Erythroblast (primary cell): ENCODE results near the gene SYTL1.
A peak's percentile ranks its signal among the peaks of the same experiment; 100 is the strongest.

ENCODE experiments used
- DNase-seq, 2 experiments: peaks; one replicate each; lab custom pipeline; 2025; lab: John Stamatoyannopoulos, UW
- GATA1 ChIP-seq: IDR thresholded peaks from 2 replicates; pipeline ENCODE4 v1.6.1; 2011; ENCODE audit warnings: low read depth, mild to moderate bottlenecking, control low read depth, low read length, moderate library complexity
- POLR2A ChIP-seq: IDR thresholded peaks from 2 replicates; pipeline ENCODE4 v1.6.1; 2011; ENCODE audit warnings: mild to moderate bottlenecking, low read length

SYTL1 gene, protein sequence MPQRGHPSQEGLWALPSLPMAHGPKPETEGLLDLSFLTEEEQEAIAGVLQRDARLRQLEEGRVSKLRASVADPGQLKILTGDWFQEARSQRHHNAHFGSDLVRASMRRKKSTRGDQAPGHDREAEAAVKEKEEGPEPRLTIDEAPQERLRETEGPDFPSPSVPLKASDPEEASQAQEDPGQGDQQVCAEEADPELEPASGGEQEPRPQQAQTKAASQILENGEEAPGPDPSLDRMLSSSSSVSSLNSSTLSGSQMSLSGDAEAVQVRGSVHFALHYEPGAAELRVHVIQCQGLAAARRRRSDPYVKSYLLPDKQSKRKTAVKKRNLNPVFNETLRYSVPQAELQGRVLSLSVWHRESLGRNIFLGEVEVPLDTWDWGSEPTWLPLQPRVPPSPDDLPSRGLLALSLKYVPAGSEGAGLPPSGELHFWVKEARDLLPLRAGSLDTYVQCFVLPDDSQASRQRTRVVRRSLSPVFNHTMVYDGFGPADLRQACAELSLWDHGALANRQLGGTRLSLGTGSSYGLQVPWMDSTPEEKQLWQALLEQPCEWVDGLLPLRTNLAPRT

DNA sequence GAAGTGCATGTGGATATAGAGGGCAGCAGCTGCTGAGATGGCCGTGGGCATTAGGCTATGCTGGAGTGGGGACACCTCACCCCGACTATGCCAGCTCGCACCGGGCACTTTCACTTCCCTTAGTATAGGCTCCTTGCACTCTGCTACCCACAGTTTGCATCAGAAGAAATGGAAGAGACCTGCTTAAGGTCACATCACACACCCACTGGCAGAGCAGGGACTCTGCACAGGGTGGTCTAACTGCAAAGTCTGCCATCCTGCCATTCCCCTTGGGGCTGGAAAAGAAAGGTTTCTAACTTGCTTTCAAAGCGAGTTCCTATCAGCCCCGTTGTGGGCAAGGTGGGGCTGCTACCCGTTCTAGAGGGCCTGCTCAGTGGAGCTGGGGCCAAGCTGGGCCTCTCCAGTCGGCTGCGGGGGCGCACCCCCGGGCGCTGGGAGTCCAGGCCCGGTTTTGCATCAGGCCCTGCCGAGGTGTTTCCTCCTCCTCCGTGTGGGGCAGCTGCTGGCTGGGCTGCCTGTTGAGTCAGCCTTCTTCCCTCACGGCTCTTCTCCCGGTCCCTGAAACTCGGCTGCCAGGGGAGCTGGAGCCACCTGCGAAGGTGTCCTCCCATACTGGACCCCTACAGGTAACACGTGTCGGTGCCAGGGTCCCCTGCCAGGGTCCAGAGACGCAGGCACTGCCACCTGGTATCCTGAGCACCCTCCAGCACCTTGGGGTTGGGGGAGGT is at the start of gene SYTL1:
TSS of gene SYTL1 (plus strand) at position 498 of the 728 bp plus-strand sequence. CDS start 3,313 bp downstream, outside the sequence.
- TF ChIP-seq GATA1 (no peak), POLR2A (peak; percentile 29)
- peak in 1 of 2 experiments; percentile 68 for DNase-seq

DNA sequence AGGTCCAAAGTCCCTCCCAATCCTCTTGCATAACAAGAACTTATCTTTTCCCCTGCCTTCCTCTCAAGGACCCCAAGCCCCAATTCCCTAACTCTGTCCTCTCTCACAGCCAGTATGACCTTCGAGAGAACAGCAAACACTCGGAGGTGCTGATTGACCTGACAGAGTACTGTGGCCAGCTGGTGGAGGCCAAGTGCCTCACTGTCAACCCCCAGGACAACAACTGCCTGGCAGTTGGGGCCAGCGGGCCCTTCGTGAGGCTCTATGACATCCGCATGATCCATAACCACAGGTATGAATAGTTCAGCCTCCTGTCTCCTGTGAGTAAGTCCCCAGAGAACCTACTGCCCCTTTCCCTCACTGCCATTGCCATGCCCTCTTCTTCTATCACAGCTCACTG is 49.7 kb upstream of the SYTL1 start:
- TF ChIP-seq POLR2A = no peak
- TF ChIP-seq GATA1 = no peak
- DNase-seq = no peak

DNA sequence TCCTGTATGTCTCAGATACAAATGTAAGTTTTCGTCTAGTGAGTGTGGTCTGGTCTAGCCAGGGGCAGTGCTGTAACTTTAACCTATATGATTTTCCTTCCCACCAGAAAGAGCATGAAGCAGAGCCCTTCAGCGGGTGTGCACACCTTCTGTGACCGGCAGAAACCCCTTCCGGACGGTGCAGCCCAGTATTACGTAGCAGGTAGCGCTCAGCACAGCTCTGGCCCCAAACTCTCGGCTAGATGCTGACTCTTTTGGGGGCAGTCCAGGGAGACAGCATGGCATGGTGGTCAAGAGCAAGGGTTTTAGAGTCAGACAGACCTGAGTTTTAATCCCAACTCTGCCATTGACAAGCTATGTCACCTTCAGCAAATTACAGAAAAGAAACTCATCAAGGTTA is 47.9 kb upstream of the SYTL1 start:
- no peak for DNase-seq
- no peak for TF ChIP-seq POLR2A
- TF ChIP-seq GATA1 = no peak

GRCh38 chr1:27296773-27297291 is 45.0 kb upstream of the SYTL1 start:
- TF ChIP-seq GATA1 = no peak
- peak in 1 of 2 experiments; percentile 76 for DNase-seq

GRCh38 chr1:27297903-27298302 is 43.9 kb upstream of the SYTL1 start:
- TF ChIP-seq GATA1 = no peak
- no peak for TF ChIP-seq POLR2A
- no peak for DNase-seq

DNA sequence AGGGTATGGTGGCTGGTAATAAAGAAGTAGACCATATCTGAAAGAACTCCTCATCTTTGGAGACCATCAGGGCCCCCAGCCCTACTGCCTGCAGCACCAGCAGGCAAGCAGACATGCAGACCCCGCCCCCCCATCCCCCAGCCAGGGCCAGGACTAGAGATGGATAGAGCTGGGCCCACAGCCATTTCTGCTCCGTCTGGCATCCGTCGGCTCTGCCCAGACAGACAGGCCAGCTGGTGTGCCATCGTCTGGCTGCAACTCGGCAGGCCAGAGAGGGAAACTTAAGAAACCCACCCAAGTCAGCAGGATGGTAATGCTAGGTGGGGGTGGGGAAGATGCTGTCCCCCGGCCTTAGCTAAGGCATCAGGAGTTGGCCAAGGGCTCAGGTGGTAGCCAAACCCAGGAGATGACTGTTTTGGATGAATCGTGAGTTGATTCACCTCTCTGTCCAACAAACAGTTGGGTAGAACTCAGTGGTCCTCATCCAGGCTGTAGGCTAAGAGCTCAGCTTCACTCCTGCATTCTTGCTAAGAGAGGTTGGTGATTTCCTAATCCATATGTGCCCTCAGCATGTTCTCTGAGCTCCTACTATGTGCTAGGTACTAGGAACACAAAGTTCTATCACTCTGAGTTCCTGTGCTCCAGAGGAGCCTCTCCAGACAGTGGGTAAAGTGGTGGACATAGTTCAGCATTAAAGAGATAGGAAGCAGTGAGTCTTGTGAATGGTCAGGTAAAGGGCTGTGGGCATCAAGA is 43.0 kb upstream of the SYTL1 start:
- no peak for DNase-seq
- TF ChIP-seq POLR2A (no peak), GATA1 (no peak)

DNA sequence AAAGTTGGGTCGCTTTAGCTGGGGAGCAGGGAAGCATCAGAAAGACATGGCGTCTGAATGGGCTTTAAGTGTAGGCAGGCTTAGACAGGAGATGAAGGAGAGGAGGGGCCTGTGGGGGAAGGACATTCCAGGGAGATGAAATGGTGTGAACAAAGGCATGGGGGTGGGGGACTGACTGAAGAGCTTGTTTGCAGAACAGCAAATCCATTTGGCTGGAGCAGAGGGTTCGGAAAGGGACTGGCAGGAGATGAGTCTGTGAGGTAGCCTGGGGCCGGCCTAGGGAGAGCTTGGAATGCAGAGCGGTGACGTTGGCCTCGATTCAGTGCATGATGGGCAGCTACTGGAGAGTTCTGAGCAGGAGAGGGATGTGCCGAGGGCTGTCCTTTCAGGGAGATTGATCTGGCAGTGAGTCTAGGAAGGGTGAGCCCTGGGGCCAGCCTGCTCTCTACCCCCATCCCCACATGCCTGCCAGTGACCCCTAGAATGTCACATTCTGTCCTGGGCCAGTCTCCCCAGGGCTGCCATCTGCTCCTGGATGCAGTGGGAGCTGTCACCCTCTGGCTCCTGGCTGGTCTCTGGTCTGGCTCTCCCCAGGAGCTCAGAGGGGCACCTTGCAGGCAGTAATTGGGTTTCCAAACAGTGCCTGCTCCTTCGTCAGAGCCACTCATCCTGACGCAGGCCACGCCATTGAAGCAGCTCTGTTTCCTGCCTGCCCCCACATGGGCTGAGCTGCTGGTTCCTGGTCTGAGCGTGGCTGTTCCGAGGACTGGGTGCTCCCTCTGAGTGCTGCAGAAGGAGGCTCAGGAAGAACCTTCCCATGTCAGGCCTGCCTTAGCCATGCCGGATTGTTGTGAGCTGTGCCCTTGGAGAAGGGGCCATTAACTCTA is 42.2 kb upstream of the SYTL1 start:
- no peak for DNase-seq
- TF ChIP-seq POLR2A (no peak), GATA1 (no peak)

- no peak for TF ChIP-seq GATA1
- TF ChIP-seq POLR2A = no peak
- peak in 1 of 2 experiments; percentile 92 for DNase-seq
Observed at GRCh38 chr1:27300341-27301051, 41.3 kb upstream of the SYTL1 start.

GRCh38 chr1:27301052-27301422 is 40.8 kb upstream of the SYTL1 start:
- no peak for TF ChIP-seq POLR2A
- no peak for TF ChIP-seq GATA1
- DNase-seq = no peak

GRCh38 chr1:27301582-27302199 is 40.1 kb upstream of the SYTL1 start:
- TF ChIP-seq GATA1 = no peak
- no peak for TF ChIP-seq POLR2A
- no peak for DNase-seq

DNA sequence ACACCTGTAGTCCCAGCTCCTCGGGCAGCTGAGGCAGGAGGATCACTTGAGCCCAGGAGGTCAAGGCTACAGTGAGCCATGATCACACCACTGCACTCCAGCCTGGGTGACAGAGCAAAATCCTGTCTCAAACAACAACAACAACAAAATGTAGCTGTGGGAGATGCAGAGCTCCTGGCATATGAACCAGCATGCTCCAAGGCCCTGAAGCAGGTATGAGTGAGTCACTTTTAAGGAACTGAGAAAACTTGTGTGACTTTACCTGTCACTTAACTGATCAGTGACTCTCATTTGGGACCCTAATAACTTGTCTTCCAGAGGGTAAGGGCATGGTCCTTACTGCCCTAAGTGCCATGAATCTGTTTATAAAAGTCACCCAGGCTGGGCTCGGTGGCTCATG is 39.2 kb upstream of the SYTL1 start:
- no peak for TF ChIP-seq POLR2A
- TF ChIP-seq GATA1 = no peak
- DNase-seq = no peak

- DNase-seq = no peak
- TF ChIP-seq GATA1 (no peak), POLR2A (no peak)
Observed at GRCh38 chr1:27303509-27303908, 38.3 kb upstream of the SYTL1 start.
